Heart left ventricle (tissue), 13 donors: Measurements from ENCODE around the gene JDP2.

Experiments
- POLR2A ChIP-seq, 2 donors: fragments of 450-650 bp; IDR thresholded peaks; one replicate each; pipeline ENCODE4 v1.6.1; 2017; ENCODE audit warnings: antibody characterized with exemption in 2 of 2, mild to moderate bottlenecking in 2 of 2, moderate library complexity in 2 of 2
- TF ChIP-seq, protein P1 (sequence below), 12 donors: fragments of 200-600 bp; sonication (generic) in 4 of 12; IDR thresholded peaks; one replicate each; pipeline versions ENCODE4 v1.5.0 to v1.8.0; 2018 to 2022; ENCODE audit warnings: antibody characterized with exemption in 12 of 12, mild to moderate bottlenecking in 5 of 12
- donor health status: ischemic (EF 13 %, LVEDD 7.1; RV severe dilation, severe dysfunction).
- donor health status: DM: no; HTN: yes; CAD: no.
- donor health status: DM: no; HTN: no; CAD: no.
- donor health status: ischemic (EF 25% LVEDD 6.9; RV normal size, moderate dysfunction).
- donor health status: ischemic (EF 25% LVEDD 5.7; RV mildly dilated, moderate dysfunction).
- donor health status: ischemic (EF 35%, LVEDD 5.7; RV mildly dilated, moderate dysfunction).
- donor health status: nonischemic (EF 11% LVEDD 7.7; RV severe dilation, severe dysfunction).
- donor health status: DM: yes; HTN: yes; CAD: no.
- donor health status: PGD.
- donor health status: ischemic (EF 29% LVEDD 5.4; RV normal size, mild dysfunction).
- donor health status: nonischemic (EF 23%, LVEDD 6.1; RV moderate dilation, normal function).

DNA sequence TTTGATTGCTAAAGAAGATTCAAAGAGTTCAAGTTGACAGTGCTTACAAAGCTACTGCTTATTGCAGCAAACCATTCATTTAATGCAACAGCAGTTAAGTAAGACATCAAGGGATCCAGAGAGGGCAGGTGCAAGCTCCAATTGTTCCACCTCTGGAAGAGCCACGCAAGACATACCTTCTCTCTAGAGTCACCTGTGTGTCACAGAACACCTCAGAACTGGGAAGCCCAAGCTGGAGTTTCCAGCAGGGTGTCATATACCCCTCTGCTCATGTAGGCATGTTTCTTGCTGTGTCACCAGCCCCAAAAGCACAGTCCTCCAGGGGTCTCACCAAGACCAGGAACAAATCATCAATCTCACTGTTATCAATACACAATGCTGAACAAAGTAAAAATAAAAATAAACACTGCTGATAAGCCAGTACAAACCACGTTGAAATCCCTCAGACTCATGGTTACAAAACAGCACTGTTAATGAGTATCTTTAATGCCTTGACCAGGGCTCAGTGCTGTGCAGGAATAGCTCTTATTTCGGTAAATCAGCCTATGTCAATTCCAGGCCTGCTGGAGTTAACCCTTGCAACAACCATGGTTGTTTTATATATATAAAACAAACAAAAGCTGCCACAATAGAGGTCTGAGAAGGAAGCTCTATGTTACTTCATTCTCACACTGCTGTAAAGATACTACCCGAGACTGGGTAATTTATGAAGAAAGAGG lies 57.0 kb downstream of the JDP2 start:
- TF ChIP-seq, protein P1, sequence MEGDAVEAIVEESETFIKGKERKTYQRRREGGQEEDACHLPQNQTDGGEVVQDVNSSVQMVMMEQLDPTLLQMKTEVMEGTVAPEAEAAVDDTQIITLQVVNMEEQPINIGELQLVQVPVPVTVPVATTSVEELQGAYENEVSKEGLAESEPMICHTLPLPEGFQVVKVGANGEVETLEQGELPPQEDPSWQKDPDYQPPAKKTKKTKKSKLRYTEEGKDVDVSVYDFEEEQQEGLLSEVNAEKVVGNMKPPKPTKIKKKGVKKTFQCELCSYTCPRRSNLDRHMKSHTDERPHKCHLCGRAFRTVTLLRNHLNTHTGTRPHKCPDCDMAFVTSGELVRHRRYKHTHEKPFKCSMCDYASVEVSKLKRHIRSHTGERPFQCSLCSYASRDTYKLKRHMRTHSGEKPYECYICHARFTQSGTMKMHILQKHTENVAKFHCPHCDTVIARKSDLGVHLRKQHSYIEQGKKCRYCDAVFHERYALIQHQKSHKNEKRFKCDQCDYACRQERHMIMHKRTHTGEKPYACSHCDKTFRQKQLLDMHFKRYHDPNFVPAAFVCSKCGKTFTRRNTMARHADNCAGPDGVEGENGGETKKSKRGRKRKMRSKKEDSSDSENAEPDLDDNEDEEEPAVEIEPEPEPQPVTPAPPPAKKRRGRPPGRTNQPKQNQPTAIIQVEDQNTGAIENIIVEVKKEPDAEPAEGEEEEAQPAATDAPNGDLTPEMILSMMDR (IDR thresholded peaks at IDR 0.05), result no peak
- no peak for TF ChIP-seq POLR2A (IDR thresholded peaks at IDR 0.05)
